ENCODE data around the gene AUTS2.

The AUTS2 gene

DNA sequence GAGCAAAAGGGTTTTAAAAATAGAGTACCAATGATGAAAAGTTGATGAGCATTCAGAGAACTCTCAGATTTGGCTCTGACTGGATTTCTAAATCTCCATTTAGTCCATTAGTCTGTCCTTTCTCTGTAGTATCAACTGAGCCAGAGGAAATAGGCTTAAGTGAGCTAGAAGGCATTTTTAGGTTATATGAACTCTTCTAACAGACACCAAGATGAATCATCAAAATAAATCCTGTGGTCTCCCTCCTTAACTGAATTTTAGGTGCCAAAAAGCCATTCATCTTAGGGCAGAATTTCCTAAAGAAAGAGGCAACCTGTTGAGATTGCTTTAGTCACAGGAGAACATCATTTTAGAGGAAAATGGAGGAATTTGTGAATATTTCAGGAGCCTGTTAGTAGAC is 305.1 kb downstream of the AUTS2 start:
- Histone ChIP-seq H2AFZ (ENCODE audit: low read depth, low read length, severe bottlenecking) (no peak overlapping the region), H3K9ac (ENCODE audit: low read length) (no peak overlapping the region), H4K20me1 (ENCODE audit: low read depth, low read length) (no peaks in the 10 kb centered on the region), H3K79me2 (ENCODE audit: insufficient read depth, low read length) (peaks cover 24% of the 10 kb centered on the region; the same call in 1 of the 2 replicates), H3K27ac (ENCODE audit: low read depth, low read length) (no peak overlapping the region), H3K9me3 (ENCODE audit: insufficient read depth, low read length) (no peaks in the 10 kb centered on the region), H3F3A (ENCODE audit: insufficient read depth) (no peaks in the 10 kb centered on the region), H3K9me2 (replicated peaks; ENCODE audit: insufficient read depth, low read length) (no peaks in the 10 kb centered on the region), H3K4me3 (ENCODE audit: insufficient read depth, low read length, poor library complexity, severe bottlenecking) (no peak overlapping the region), H3K4me2 (ENCODE audit: low read depth, low read length, poor library complexity, severe bottlenecking) (no peak overlapping the region), H3K27me3 (ENCODE audit: low read length) (no peaks in the 10 kb centered on the region), H3K36me3 (ENCODE audit: low read length) (no peaks in the 10 kb centered on the region)
- TF ChIP-seq EZH2phosphoT487 (conservative IDR thresholded peaks at IDR 0.05; ENCODE audit: low read length), result no peak
- TF ChIP-seq, protein P1, sequence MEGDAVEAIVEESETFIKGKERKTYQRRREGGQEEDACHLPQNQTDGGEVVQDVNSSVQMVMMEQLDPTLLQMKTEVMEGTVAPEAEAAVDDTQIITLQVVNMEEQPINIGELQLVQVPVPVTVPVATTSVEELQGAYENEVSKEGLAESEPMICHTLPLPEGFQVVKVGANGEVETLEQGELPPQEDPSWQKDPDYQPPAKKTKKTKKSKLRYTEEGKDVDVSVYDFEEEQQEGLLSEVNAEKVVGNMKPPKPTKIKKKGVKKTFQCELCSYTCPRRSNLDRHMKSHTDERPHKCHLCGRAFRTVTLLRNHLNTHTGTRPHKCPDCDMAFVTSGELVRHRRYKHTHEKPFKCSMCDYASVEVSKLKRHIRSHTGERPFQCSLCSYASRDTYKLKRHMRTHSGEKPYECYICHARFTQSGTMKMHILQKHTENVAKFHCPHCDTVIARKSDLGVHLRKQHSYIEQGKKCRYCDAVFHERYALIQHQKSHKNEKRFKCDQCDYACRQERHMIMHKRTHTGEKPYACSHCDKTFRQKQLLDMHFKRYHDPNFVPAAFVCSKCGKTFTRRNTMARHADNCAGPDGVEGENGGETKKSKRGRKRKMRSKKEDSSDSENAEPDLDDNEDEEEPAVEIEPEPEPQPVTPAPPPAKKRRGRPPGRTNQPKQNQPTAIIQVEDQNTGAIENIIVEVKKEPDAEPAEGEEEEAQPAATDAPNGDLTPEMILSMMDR (IDR thresholded peaks at IDR 0.05; ENCODE audit: insufficient read depth, low read length, poor library complexity, severe bottlenecking), result no peak

DNA sequence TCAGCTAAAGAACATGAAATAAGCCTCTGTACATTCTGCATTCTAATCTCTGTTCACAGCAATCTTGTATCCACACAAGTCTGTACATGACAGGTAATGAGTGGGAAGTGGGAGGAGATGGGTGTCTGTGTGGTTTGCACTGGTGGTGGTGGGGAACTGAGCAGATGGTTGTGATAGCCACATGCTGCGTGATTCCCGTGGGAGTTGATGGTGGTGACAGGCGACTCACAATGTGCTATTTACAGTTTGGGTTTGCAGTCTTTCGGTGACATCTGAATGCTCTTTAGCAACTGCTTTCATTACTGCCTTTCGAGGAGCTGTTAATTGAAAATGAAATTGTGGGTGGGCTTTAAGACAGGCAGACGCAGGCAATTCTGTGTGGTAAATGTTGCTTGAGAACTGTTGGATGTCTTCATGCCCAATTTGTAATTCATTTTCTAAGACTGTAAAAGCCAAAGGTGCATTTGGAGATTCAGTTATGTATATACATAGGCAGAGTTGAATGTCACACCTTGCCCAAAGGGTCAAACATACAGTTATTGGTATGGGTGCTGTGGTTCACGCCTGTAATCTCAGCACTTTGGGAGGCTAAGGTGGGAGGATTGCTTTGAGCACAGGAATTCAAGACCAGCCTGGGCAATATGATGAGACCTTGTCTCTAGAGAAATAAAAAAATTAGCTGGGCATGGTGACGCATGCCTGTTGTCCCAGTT is 308.2 kb downstream of the AUTS2 start:
- Histone ChIP-seq H3K9ac (ENCODE audit: low read length) (no peak overlapping the region), H2AFZ (ENCODE audit: low read depth, low read length, severe bottlenecking) (no peak overlapping the region), H3K9me3 (ENCODE audit: insufficient read depth, low read length) (peaks cover 13% of the 10 kb centered on the region; the same call in 1 of the 2 replicates), H3K27ac (ENCODE audit: low read depth, low read length) (no peak overlapping the region), H3F3A (ENCODE audit: insufficient read depth) (no peaks in the 10 kb centered on the region), H3K9me2 (replicated peaks; ENCODE audit: insufficient read depth, low read length) (no peaks in the 10 kb centered on the region), H3K36me3 (ENCODE audit: low read length) (peaks cover 7% of the 10 kb centered on the region; the same call in 1 of the 2 replicates), H3K27me3 (ENCODE audit: low read length) (no peaks in the 10 kb centered on the region), H4K20me1 (ENCODE audit: low read depth, low read length) (no peaks in the 10 kb centered on the region), H3K79me2 (ENCODE audit: insufficient read depth, low read length) (peaks cover 30% of the 10 kb centered on the region; the same call in 1 of the 2 replicates), H3K4me2 (ENCODE audit: low read depth, low read length, poor library complexity, severe bottlenecking) (no peak overlapping the region), H3K4me3 (ENCODE audit: insufficient read depth, low read length, poor library complexity, severe bottlenecking) (no peak overlapping the region)
- TF ChIP-seq, protein P1 (IDR thresholded peaks at IDR 0.05; ENCODE audit: insufficient read depth, low read length, poor library complexity, severe bottlenecking), result no peak
- no peak for TF ChIP-seq EZH2phosphoT487 (conservative IDR thresholded peaks at IDR 0.05; ENCODE audit: low read length)

DNA sequence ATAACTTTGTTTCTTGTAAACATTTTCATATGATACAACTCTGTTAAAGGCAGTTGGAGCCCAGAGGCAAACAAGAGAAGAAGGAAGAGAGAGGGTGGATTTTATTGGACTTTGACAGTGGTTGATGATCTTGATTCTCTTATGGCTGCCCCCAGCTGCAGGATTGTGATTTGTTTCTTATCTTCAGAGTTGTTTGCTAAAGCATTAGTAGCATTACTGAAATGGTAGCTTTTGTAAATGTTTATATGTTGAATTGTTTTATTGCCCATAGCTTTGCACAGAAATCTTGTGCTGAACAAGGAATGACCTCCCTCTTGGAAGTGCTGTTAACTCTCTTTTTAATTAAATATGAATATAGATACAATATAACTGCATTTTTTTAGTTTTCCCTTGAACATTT is 309.4 kb downstream of the AUTS2 start:
- H2AFZ ChIP-seq (ENCODE audit: low read depth, low read length, severe bottlenecking), result no peak overlapping the region
- no peaks in the 10 kb centered on the region for H3K27me3 ChIP-seq (ENCODE audit: low read length)
- H3K9me3 ChIP-seq (ENCODE audit: insufficient read depth, low read length), result peaks cover 19% of the 10 kb centered on the region; the same call in 1 of the 2 replicates
- peaks cover 7% of the 10 kb centered on the region; the same call in 1 of the 2 replicates for H3K36me3 ChIP-seq (ENCODE audit: low read length)
- H3F3A ChIP-seq (ENCODE audit: insufficient read depth), result no peaks in the 10 kb centered on the region
- no peak overlapping the region for H3K4me2 ChIP-seq (ENCODE audit: low read depth, low read length, poor library complexity, severe bottlenecking)
- H3K27ac ChIP-seq (ENCODE audit: low read depth, low read length), result no peak overlapping the region
- H3K79me2 ChIP-seq (ENCODE audit: insufficient read depth, low read length), result peaks cover 30% of the 10 kb centered on the region; the same call in 1 of the 2 replicates
- TF ChIP-seq, protein P1 (IDR thresholded peaks at IDR 0.05; ENCODE audit: insufficient read depth, low read length, poor library complexity, severe bottlenecking), result no peak
- TF ChIP-seq EZH2phosphoT487 (conservative IDR thresholded peaks at IDR 0.05; ENCODE audit: low read length), result no peak
- no peak overlapping the region for H3K4me3 ChIP-seq (ENCODE audit: insufficient read depth, low read length, poor library complexity, severe bottlenecking)
- no peak overlapping the region for H3K9ac ChIP-seq (ENCODE audit: low read length)
- no peaks in the 10 kb centered on the region for H3K9me2 ChIP-seq (replicated peaks; ENCODE audit: insufficient read depth, low read length)
- no peaks in the 10 kb centered on the region for H4K20me1 ChIP-seq (ENCODE audit: low read depth, low read length)

Data from SU-DHL-6 (cell line).